Activated gamma-delta T cell treated with Interleukin-2 at 50 U/mL for 16 hours (primary cell): ENCODE data around the gene MCM7.
"Not testable (repeated sequence)": the region's sequence is repeated elsewhere in the genome, so short reads cannot be mapped to it uniquely, and the experiment has no call there.

Experiments
- DNase-seq: peaks from one replicate; pipeline ENCODE4 v3.0.0-alpha.2; 2020

MCM7 gene

GRCh38 chr7:100101016-100101862 is at the start of gene MCM7, which contains the start of gene AP4M1:
Gene MCM7 (minus strand): TSS chr7:100101397. CDS start chr7:100101294, 103 bp downstream.
Gene AP4M1 (plus strand): TSS chr7:100101643. CDS start chr7:100101715, 72 bp downstream.
- peak; percentile 96 for DNase-seq

GRCh38 chr7:100148559-100149328 is 47.5 kb upstream of the MCM7 start, which contains the start of gene LAMTOR4:
Gene LAMTOR4 (plus strand): TSS chr7:100148918. CDS start chr7:100148973, 55 bp downstream.
- DNase-seq, result peak; percentile 98

- no peak for DNase-seq
Measured at GRCh38 chr7:100148225-100148558, 47.0 kb upstream of the MCM7 start.

- DNase-seq, result no peak
Measured at GRCh38 chr7:100147278-100147677, 46.1 kb upstream of the MCM7 start.

GRCh38 chr7:100146350-100146749 is 45.2 kb upstream of the MCM7 start:
- not testable (repeated sequence) for DNase-seq

GRCh38 chr7:100142461-100142860 is 41.3 kb upstream of the MCM7 start:
- no peak for DNase-seq

- no peak for DNase-seq
Measured at GRCh38 chr7:100141555-100141949, 40.4 kb upstream of the MCM7 start.

GRCh38 chr7:100137851-100138760 is 36.9 kb upstream of the MCM7 start:
- no peak for DNase-seq

GRCh38 chr7:100132697-100133151 is 31.5 kb upstream of the MCM7 start:
- peak; percentile 59 for DNase-seq

- DNase-seq, result no peak
Measured at GRCh38 chr7:100132126-100132525, 30.9 kb upstream of the MCM7 start.

- DNase-seq, result peak; percentile 88
Measured at GRCh38 chr7:100130608-100131453, 29.6 kb upstream of the MCM7 start.

GRCh38 chr7:100130220-100130607 is 29.0 kb upstream of the MCM7 start:
- not testable (repeated sequence) for DNase-seq

GRCh38 chr7:100128637-100128963 is 27.4 kb upstream of the MCM7 start:
- no peak for DNase-seq

GRCh38 chr7:100127866-100128636 is 26.9 kb upstream of the MCM7 start:
- DNase-seq, result peak; percentile 19

GRCh38 chr7:100126931-100127865 is 26.0 kb upstream of the MCM7 start, which contains the start of gene MBLAC1:
Gene MBLAC1 (plus strand): TSS chr7:100126967. CDS start chr7:100127396, 429 bp downstream.
- DNase-seq, result peak; percentile 94

- DNase-seq, result no peak
Measured at GRCh38 chr7:100126239-100126930, 25.2 kb upstream of the MCM7 start.

- DNase-seq, result no peak
Measured at GRCh38 chr7:100124301-100125230, 23.4 kb upstream of the MCM7 start.

GRCh38 chr7:100122568-100122967 is 21.4 kb upstream of the MCM7 start:
- no peak for DNase-seq
